HG03354 (cell line): ENCODE results near the gene ZFHX2.

Experiments used
- ATAC-seq: cut with Tn5 transposase; IDR thresholded peaks from one replicate; pipeline ENCODE4 v1.9.1; 2021; ENCODE audit warnings: mild to moderate bottlenecking; ENCODE audit not compliant: unreplicated experiment, poor library complexity, severe bottlenecking

The ZFHX2 gene

DNA sequence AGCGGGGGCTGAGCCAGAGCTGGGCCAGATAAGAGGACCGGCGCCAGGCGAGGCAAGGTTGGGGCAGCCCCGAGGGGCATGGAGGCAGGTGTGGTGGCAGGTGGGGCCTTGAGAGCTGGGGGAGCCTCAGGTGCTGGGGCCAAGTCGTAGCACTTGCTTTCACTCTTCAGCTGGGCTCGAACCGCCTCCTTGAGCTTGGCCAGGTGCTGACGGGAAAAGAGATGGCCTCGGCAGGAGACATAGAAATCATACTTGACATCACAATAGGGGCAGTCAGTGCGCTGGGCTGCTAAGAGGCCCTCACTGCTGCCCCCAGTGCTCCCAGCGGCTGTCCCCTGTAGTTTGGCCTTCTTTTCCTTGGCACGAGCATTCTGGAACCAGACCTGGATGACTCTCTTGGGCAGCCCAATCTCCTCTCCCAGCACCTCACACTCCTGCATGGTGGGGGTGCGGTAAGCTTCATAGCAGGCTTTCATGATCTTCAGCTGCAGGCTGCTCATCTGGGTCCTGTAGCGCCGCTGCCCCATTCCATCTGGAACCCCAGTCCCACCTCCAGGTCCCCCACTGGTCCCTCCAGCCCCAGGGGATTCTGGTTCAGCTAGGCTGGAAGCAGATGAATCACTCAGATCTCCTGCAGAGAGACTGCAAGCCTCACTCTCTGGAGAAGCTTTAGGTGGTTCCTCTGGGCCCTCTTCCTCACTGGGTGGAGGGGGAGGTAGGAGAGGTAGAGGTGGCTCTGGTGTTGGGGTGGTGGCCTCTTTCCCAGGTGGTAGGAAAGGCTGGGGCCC, 28.1 kb downstream of the ZFHX2 start:
- ATAC-seq = no peak

GRCh38 chr14:23522643-23523198, 28.8 kb downstream of the ZFHX2 start:
- ATAC-seq = no peak

DNA sequence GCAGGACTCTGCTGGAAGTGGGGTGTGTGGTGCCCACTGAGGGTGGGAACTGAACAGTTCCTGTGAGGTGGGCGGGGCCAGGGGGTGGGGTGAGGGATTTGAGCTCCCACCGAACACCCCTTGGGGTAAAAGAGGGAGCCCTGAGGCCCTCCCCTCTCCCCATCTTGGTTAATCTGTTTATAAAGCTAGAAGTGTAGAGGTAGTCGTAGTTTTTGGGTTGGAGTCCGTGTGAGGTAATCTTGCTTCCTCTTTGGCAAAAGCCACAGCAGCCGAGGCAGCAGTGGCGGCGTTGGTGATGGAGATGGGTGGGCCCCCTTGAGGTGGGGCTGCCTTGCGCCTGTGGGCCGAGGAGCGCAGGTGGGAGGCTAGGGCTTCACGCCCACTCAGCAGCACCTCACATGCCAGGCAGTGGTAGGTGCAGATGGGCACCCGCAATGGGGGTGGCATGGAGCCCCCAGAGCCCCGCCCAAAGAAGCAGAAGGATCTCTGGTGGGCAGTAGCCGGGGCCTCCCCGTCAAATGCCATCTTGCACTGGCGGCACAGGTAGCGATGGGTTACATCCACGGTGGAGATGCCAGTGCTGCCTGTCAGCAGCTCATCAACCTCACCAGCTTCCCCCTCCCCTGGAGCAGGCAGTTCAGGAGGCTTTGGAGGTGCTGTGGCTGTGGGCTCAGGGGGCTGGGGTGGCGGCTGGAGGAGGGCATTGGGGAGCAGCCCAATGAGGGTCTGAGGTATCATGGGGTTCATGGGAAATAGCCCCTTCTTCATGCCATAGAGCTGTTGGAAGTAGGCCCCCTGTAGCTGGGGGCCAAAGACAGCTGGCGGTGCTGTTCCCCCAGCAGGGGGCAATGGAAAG, 29.6 kb downstream of the ZFHX2 start:
- ATAC-seq = no peak

GRCh38 chr14:23520899-23521533, 30.5 kb downstream of the ZFHX2 start:
- no peak for ATAC-seq

DNA sequence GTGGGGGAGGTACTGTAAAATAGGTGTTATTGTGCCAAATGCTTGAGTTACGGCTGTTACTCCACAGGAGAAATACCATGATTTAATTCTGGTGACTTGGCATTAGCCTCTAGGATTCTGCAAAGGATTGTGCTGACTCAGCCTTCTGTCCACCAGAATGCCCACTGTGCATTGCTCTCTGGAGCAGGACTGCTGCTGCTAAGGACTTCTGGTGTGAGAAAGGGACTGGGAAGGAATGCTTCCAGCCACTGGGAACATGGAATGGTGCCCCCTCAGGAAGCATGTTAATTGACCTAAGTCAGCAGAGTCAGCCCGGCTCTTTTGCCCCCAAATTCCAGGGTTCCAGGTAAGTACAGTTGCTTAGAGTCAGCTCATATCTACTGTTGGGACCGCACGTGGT, 32.9 kb downstream of the ZFHX2 start:
- no peak for ATAC-seq

DNA sequence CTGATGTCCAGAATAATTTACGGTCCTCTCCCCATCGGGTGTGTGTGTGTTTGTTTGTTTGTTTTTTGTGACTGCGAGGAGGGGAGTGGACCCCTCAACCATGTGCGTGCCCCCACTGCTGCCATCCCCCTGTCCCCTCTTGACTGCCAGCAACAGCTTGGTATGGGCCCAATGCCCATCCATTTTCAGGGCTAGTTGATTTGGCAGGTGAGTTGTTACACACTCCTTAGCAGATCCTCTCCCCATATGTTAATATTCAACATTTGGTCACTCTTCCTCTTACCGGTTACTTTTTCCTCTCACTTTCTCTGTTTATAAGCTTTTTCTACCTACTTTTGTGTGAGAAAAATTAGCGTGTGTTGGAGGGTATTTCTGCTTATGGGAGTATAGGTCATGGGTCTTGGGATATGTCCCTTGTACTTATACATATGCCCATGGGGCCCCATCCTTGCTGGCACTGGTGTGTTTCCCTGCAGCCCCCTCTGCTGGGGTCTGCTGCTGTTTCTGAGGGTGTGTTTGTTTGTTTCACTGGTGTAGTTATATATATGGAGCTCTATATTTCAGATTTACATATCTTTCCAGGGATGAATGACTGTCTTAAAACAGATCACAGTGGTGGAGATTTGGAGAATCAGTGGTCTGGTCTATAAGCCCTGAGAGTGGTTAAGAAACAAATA, 33.8 kb downstream of the ZFHX2 start:
- no peak for ATAC-seq

GRCh38 chr14:23514644-23514957, 37.0 kb downstream of the ZFHX2 start:
- no peak for ATAC-seq

- ATAC-seq = no peak
Measured at GRCh38 chr14:23513818-23514643, 37.5 kb downstream of the ZFHX2 start.

- ATAC-seq = no peak
Measured at GRCh38 chr14:23513005-23513817, 38.4 kb downstream of the ZFHX2 start.

GRCh38 chr14:23512156-23512555, 39.4 kb downstream of the ZFHX2 start:
- no peak for ATAC-seq

DNA sequence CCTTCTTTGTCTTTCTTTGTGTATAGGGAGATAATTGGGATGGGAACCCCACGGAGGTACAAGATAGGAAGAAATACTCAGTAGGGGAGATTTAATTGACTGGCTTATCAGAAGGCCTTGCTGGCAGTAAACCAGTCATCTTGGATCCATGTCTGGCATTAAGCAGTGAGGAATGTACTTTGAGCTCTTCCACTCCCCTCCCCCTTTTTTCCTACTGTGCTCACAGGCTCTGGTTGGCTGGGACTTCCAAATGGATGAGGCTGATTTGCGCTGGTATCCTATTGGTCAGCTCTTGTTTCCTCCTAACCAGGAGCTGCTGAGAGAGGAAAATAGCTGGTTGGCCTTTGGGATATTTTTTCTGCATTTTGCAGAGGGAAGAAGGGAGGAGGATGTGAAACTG, 57.3 kb downstream of the ZFHX2 start:
- ATAC-seq = no peak

DNA sequence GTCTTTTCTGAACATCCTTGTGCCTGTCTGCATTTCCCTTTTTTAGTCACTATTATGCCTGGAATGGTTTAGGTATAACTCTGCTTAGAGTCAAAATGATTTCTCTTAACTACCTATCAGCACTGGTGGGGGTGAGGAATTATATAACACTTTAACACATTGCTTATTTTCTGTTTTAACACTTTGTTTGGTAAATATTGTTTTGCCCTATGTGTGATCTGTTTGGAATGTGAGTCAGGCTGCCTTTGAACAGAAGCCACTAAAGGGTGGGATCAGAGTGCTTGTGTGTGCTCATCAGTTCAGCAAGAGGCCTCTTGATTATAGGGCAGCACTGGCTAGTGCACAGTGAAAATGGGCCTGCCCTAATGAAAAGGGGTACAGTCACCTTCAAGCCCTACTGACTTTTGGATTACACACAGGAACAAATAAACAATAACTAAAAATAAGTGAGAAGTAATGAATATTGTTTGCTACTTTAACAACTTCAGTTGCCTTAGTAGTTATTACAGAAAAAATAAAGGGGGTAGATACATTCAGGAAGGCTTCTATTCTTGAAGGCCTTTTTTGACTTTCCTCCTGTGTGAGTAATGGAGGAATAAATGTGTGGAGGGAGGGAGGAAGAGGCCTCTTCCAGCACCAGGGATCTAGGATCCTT, 58.8 kb downstream of the ZFHX2 start:
- no peak for ATAC-seq

GRCh38 chr14:23487216-23487615, 64.3 kb downstream of the ZFHX2 start:
- ATAC-seq = no peak

DNA sequence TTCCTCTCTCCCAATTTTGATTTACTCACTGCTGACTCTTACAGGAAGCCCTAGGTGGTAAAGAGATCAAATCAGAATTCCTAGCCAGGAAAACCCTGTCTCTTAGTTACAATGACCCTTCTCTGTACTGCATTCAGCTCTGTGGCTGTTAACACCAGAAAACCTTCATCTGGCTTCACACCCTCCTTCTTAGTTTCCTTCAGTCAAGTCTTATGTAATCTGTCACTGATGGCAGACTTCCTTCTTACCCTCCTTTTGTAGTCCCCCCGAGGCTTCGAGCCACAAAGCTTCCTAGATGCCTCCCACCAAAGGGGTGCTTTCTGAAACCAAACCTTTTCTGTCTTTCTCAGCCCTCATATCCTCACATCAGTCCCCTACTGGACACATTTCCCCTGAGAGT, 65.5 kb downstream of the ZFHX2 start:
- ATAC-seq = no peak

DNA sequence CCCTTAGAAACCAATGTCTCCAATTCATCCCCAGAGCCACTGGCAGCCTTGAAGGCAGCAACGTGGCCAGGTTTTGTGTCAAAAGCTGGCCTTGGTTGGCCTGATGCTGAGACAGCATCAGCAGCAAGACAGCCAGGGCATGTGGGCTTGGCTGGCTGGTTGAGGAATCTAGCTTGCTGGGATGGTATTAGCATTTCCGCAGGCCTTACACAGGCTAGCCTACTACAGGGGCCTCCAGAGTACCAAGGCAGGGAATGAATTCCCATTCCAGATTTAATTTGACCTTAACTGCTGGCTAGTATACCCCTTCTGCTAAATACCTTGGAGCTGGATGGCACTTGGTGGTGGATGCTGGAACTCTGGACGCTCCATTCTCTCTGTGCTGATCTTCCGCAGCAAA, 66.2 kb downstream of the ZFHX2 start:
- no peak for ATAC-seq

- no peak for ATAC-seq
Measured at GRCh38 chr14:23483236-23483854, 68.2 kb downstream of the ZFHX2 start.

- no peak for ATAC-seq
Measured at GRCh38 chr14:23482823-23483148, 68.8 kb downstream of the ZFHX2 start.
